ENCODE results near the gene GPATCH3.

DNA sequence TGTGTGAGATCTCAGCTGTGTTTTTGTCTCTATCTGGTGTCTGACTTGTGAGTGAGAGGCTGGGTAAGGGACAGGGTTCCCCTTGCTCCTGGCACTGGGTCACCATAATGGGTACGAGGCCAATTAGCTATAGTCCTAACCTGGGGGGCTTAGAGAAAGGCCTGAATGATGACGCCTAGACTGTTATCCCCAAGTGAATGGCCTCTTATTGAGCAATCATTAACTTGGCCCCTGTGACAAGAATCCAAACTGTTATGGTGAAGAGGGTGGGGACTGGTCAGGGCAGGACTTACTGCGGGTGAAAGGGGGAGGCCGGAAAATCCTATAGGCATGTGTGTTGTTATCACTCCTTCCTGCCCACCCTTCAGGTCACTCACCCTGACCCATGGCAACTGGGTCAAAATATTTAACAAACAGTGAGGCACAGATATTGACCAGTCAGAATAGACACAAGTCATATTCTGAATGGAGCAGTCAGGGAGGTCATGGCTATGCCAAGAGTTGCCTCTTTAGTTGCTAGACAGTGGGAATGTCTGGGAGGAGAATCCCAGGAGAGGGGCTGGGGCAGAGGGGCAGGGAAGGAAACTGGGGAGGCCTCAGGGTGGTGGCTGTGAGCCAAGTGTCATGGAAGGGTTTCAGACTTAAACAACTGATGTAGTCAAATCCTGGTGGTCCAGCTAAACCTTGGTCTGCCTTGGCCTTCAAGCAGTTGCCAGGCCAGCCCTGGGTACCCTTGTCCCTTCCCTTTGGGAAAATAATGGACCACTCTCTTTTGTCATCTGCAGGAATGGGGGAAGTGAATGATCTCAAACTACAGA, 10.3 kb upstream of the GPATCH3 start:
- TF ChIP-seq, protein P1, sequence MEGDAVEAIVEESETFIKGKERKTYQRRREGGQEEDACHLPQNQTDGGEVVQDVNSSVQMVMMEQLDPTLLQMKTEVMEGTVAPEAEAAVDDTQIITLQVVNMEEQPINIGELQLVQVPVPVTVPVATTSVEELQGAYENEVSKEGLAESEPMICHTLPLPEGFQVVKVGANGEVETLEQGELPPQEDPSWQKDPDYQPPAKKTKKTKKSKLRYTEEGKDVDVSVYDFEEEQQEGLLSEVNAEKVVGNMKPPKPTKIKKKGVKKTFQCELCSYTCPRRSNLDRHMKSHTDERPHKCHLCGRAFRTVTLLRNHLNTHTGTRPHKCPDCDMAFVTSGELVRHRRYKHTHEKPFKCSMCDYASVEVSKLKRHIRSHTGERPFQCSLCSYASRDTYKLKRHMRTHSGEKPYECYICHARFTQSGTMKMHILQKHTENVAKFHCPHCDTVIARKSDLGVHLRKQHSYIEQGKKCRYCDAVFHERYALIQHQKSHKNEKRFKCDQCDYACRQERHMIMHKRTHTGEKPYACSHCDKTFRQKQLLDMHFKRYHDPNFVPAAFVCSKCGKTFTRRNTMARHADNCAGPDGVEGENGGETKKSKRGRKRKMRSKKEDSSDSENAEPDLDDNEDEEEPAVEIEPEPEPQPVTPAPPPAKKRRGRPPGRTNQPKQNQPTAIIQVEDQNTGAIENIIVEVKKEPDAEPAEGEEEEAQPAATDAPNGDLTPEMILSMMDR (IDR thresholded peaks at IDR 0.05): peak in 1 of 3 donors; percentile 8
- TF ChIP-seq POLR2A (IDR thresholded peaks at IDR 0.05): no peak

Data from lower leg skin (tissue), 3 donors.